ENCODE data around the gene KTN1. TPM values are rescaled to one million over a fixed set of nuclear protein-coding genes. Genes with fewer than 3 reads are reported as not detected.

KTN1 gene
- total RNA-seq, 3 donors from 2014 or later, result 142 to 215 (median 182) TPM

DNA sequence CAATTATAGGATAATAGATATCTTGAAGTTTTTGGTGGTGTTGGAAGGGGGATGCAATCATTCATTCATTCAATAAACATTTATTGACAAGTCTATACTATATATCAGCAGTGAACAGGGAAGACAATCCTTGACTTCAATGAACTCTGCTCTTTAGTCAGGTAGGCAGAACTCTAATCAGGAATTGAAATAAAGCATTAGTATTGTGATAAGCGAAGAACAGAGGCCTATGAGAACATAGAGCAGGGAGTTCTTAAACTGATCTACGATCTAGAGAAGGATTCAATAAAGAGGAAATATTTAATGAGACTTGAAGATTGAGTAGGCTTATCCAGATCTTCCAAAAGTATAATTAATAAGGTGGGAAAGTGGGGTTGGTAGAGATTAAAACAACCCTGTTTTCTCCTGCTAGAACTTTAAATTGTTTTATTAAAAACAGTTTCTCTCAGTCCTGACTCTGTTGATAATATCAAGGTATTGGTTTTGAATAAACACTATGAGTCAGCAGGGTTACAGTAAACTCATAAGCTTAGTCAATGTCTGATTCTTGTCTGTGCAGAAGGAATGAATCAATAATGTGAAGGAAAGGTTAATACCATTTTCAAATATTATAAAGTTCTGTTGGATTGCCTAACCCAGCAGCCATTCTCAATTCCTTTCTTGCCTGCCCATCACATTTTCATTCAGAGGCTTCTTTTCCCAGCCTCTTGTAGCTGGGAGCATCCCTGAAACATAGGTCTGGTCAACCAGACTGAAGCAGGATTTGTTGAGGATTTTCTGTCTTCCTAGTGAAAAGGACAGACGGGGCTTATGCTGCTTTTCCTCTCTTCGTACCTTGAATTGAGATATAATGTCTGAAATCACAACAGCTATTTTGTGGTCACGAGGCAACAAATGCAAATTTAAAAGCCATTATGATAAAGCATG, 38.9 kb upstream of the KTN1 start:
- intact Hi-C loops (cut with DNase I; ENCODE audit: low total_unique reads), result no loop called here
- H3K27ac ChIP-seq, result peak overlapping the region; percentile 9 to 12
- no peak for DNase-seq (ENCODE audit: low spot score in 2 of 2)
- H3K9me3 ChIP-seq, result peaks cover 0 to 9% of the 10 kb centered on the region in 2 donors
- no peak overlapping the region for H3K4me3 ChIP-seq
- H3K27me3 ChIP-seq, result no peaks in the 10 kb centered on the region
- H3K36me3 ChIP-seq, result no peaks in the 10 kb centered on the region
- TF ChIP-seq POLR2A (IDR thresholded peaks at IDR 0.05), result no peak
- no peak for TF ChIP-seq POLR2AphosphoS5 (IDR thresholded peaks at IDR 0.05)
- TF ChIP-seq CTCF (IDR thresholded peaks at IDR 0.05), result no peak
- H3K4me1 ChIP-seq, result peaks cover 0 to under 1% of the 10 kb centered on the region in 2 donors

GRCh38 chr14:55545779-55546178, 34.2 kb upstream of the KTN1 start:
- no peak for DNase-seq (ENCODE audit: low spot score in 2 of 2)
- Histone ChIP-seq H3K27me3 (no peaks in the 10 kb centered on the region), H3K27ac (no peak overlapping the region), H3K9me3 (no peaks in the 10 kb centered on the region), H3K4me3 (no peak overlapping the region), H3K4me1 (no peaks in the 10 kb centered on the region), H3K36me3 (no peaks in the 10 kb centered on the region)
- intact Hi-C loops (cut with DNase I; ENCODE audit: low total_unique reads), result no loop called here
- TF ChIP-seq CTCF (IDR thresholded peaks at IDR 0.05) (no peak), POLR2AphosphoS5 (IDR thresholded peaks at IDR 0.05) (no peak), POLR2A (IDR thresholded peaks at IDR 0.05) (no peak)

GRCh38 chr14:55546212-55546874, 33.7 kb upstream of the KTN1 start:
- no peak overlapping the region for H3K27ac ChIP-seq

GRCh38 chr14:55547650-55548315, 32.2 kb upstream of the KTN1 start:
- Histone ChIP-seq H3K9me3 (no peaks in the 10 kb centered on the region), H3K27ac (no peak overlapping the region), H3K27me3 (no peaks in the 10 kb centered on the region), H3K4me3 (no peak overlapping the region), H3K4me1 (no peaks in the 10 kb centered on the region), H3K36me3 (no peaks in the 10 kb centered on the region)
- no peak for DNase-seq (ENCODE audit: low spot score in 2 of 2)
- intact Hi-C loops (cut with DNase I; ENCODE audit: low total_unique reads), result no loop called here
- no peak for TF ChIP-seq POLR2A (IDR thresholded peaks at IDR 0.05)

More at GRCh38 chr14:55546212-55546874, 33.7 kb upstream of the KTN1 start:
- Histone ChIP-seq H3K4me1 (no peaks in the 10 kb centered on the region), H3K27me3 (no peaks in the 10 kb centered on the region), H3K9me3 (no peaks in the 10 kb centered on the region), H3K4me3 (no peak overlapping the region), H3K36me3 (no peaks in the 10 kb centered on the region)
- DNase-seq (ENCODE audit: low spot score in 2 of 2), result no peak
- intact Hi-C loops (cut with DNase I; ENCODE audit: low total_unique reads), result no loop called here
- TF ChIP-seq POLR2AphosphoS5 (IDR thresholded peaks at IDR 0.05) (no peak), POLR2A (IDR thresholded peaks at IDR 0.05) (no peak)

GRCh38 chr14:55553791-55554190, 26.2 kb upstream of the KTN1 start:
- no peak overlapping the region for H3K27ac ChIP-seq
- no peak overlapping the region for H3K4me3 ChIP-seq
- H3K4me1 ChIP-seq, result peaks cover 0 to 4% of the 10 kb centered on the region in 2 donors
- no peaks in the 10 kb centered on the region for H3K27me3 ChIP-seq
- intact Hi-C loops (cut with DNase I; ENCODE audit: low total_unique reads), result no loop called here
- no peak for TF ChIP-seq CTCF (IDR thresholded peaks at IDR 0.05)
- TF ChIP-seq POLR2A (IDR thresholded peaks at IDR 0.05), result no peak
- no peak for TF ChIP-seq POLR2AphosphoS5 (IDR thresholded peaks at IDR 0.05)
- no peaks in the 10 kb centered on the region for H3K36me3 ChIP-seq
- DNase-seq (ENCODE audit: low spot score in 2 of 2), result no peak
- peaks cover 4 to 11% of the 10 kb centered on the region in 2 donors for H3K9me3 ChIP-seq

Measured in breast epithelium (tissue), 4 donors.